HEK293T (cell line): ENCODE data around the gene NPAS3.

Experiments used
- ARNT ChIP-seq: fragments of 450-650 bp; IDR thresholded peaks from 2 replicates; pipeline ENCODE4 v1.6.1; 2017; ENCODE audit warnings: mild to moderate bottlenecking
- CTBP1 ChIP-seq: fragments of 450-650 bp; IDR thresholded peaks from 2 replicates; pipeline ENCODE4 v1.6.1; 2016; ENCODE audit warnings: borderline replicate concordance
- ELF4 ChIP-seq: fragments of 450-650 bp; IDR thresholded peaks from 2 replicates; pipeline ENCODE4 v1.6.1; 2017; ENCODE audit warnings: antibody characterized with exemption
- FOXM1 ChIP-seq: fragments of 450-650 bp; IDR thresholded peaks from 2 replicates; pipeline ENCODE4 v1.6.1; 2017; ENCODE audit warnings: mild to moderate bottlenecking, borderline replicate concordance
- L3MBTL2 ChIP-seq: fragments of 450-650 bp; conservative IDR thresholded peaks from 2 replicates; pipeline ENCODE4 v1.6.1; 2016; ENCODE audit warnings: mild to moderate bottlenecking
- NFRKB ChIP-seq: fragments of 450-650 bp; IDR thresholded peaks from 2 replicates; pipeline ENCODE4 v1.6.1; 2016; ENCODE audit warnings: mild to moderate bottlenecking, moderate library complexity
- SP1 ChIP-seq: fragments of 450-650 bp; IDR thresholded peaks from 2 replicates; pipeline ENCODE4 v1.6.1; 2017
- SUZ12 ChIP-seq: fragments of 450-650 bp; IDR thresholded peaks from 2 replicates; pipeline ENCODE4 v1.6.1; 2016; ENCODE audit warnings: mild to moderate bottlenecking
- TF ChIP-seq, protein P1 (sequence below): fragments of 450-650 bp; IDR thresholded peaks from 2 replicates; pipeline ENCODE4 v1.6.1; 2016

DNA sequence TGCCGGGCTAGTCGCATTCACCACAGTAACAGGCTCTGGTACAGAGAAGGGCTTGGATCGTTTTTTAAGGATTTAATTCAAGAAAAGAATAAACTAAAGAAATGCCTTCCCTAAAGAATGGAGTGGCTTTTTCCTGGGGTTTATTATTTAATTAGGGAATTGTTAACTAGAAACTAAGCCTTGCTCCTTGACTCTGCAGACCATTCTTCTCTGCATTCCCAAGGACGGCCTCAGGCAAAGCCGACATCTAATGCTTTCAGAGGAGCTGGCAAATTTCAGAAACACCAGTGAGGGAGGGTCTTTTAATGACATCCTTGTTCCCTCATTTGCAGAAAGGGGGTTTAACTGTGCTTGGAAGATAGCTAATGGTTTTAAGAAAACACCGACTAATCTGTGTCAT is 838.2 kb downstream of the NPAS3 start:
- TF ChIP-seq ELF4 (no peak), FOXM1 (no peak), L3MBTL2 (no peak), SUZ12 (no peak), SP1 (no peak), CTBP1 (no peak), ARNT (no peak), NFRKB (no peak)
- TF ChIP-seq, protein P1, sequence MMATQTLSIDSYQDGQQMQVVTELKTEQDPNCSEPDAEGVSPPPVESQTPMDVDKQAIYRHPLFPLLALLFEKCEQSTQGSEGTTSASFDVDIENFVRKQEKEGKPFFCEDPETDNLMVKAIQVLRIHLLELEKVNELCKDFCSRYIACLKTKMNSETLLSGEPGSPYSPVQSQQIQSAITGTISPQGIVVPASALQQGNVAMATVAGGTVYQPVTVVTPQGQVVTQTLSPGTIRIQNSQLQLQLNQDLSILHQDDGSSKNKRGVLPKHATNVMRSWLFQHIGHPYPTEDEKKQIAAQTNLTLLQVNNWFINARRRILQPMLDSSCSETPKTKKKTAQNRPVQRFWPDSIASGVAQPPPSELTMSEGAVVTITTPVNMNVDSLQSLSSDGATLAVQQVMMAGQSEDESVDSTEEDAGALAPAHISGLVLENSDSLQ: no peak
